HepG2 (cell line): Measurements from ENCODE around the gene CCM2L.

Source experiments
- KLF9 ChIP-seq: IDR thresholded peaks from 2 replicates; pipeline ENCODE4 v1.6.1; 2016; ENCODE audit warnings: low read depth
- RARA ChIP-seq: IDR thresholded peaks from 2 replicates; pipeline ENCODE4 v1.6.1; 2016; ENCODE audit warnings: missing genetic modification reagents, missing compliant biosample characterization
- USF2 ChIP-seq, 2 experiments: sonication (generic) in 1 of 2; formaldehyde crosslinking in 1 of 2; IDR thresholded peaks; 2 replicates each; pipeline versions ENCODE4 v1.5.1 to v1.6.1; 2011 to 2020; ENCODE audit warnings: borderline replicate concordance in 1 of 2, low read depth in 1 of 2, low read length in 1 of 2, mild to moderate bottlenecking in 1 of 2, missing genetic modification reagents in 1 of 2, moderate library complexity in 1 of 2
- ZBTB2 ChIP-seq: sonication (generic); formaldehyde crosslinking; IDR thresholded peaks from 2 replicates; pipeline ENCODE4 v1.8.0; 2022; ENCODE audit warnings: low read depth, missing genetic modification reagents
- ZNF660 ChIP-seq: sonication (generic); formaldehyde crosslinking; IDR thresholded peaks from 2 replicates; pipeline ENCODE4 v1.5.1; 2020; ENCODE audit warnings: mild to moderate bottlenecking, low read depth, missing genetic modification reagents, borderline replicate concordance

- TF ChIP-seq ZBTB2 (CRISPR knock-in tag) (no peak), ZNF660 (CRISPR knock-in tag) (no peak), RARA (CRISPR knock-in tag) (no peak), KLF9 (CRISPR knock-in tag) (no peak), USF2 (IDR thresholded peaks at IDR 0.05; ENCODE audit: low read depth, low read length) (no peak), USF2 (CRISPR knock-in tag; IDR thresholded peaks at IDR 0.05; ENCODE audit: borderline replicate concordance) (no peak)
Measured at GRCh38 chr20:31981784-31982183, 28.5 kb upstream of the CCM2L start.
